Vagina (tissue), 2 donors: ENCODE data around the gene NXPH4.

ENCODE experiments used
- POLR2A ChIP-seq, 2 donors: fragments of 450-650 bp; IDR thresholded peaks; one replicate each; pipeline ENCODE4 v1.6.1; 2017; ENCODE audit warnings: antibody characterized with exemption in 2 of 2, mild to moderate bottlenecking in 2 of 2, moderate library complexity in 2 of 2
- TF ChIP-seq, protein P1 (sequence below), 3 experiments: fragments of 450-650 bp in 2 of 3; fragments of 200-600 bp in 1 of 3; sonication (generic) in 1 of 3; IDR thresholded peaks; one replicate each; pipeline ENCODE4 v1.5.1; 2017 to 2019; ENCODE audit warnings: antibody characterized with exemption in 3 of 3, mild to moderate bottlenecking in 2 of 3, moderate library complexity in 2 of 3

- TF ChIP-seq POLR2A (IDR thresholded peaks at IDR 0.05), result no peak
- TF ChIP-seq, protein P1, sequence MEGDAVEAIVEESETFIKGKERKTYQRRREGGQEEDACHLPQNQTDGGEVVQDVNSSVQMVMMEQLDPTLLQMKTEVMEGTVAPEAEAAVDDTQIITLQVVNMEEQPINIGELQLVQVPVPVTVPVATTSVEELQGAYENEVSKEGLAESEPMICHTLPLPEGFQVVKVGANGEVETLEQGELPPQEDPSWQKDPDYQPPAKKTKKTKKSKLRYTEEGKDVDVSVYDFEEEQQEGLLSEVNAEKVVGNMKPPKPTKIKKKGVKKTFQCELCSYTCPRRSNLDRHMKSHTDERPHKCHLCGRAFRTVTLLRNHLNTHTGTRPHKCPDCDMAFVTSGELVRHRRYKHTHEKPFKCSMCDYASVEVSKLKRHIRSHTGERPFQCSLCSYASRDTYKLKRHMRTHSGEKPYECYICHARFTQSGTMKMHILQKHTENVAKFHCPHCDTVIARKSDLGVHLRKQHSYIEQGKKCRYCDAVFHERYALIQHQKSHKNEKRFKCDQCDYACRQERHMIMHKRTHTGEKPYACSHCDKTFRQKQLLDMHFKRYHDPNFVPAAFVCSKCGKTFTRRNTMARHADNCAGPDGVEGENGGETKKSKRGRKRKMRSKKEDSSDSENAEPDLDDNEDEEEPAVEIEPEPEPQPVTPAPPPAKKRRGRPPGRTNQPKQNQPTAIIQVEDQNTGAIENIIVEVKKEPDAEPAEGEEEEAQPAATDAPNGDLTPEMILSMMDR (IDR thresholded peaks at IDR 0.05), result peak in 1 of 3 experiments; percentile 5
Measured at GRCh38 chr12:57242691-57243454, 26.3 kb downstream of the NXPH4 start.
